HG03108 (cell line): ENCODE data around the gene TYW1.
"Not testable (repeated sequence)": the region's sequence is repeated elsewhere in the genome, so short reads cannot be mapped to it uniquely, and the experiment has no call there.

Source experiments
- ATAC-seq: cut with Tn5 transposase; IDR thresholded peaks from one replicate; pipeline ENCODE4 v1.9.1; 2021; ENCODE audit warnings: moderate library complexity; ENCODE audit not compliant: unreplicated experiment

The TYW1 gene

GRCh38 chr7:67229018-67229417 lies 232.4 kb downstream of the TYW1 start:
- not testable (repeated sequence) for ATAC-seq

GRCh38 chr7:67230029-67230428 lies 233.4 kb downstream of the TYW1 start:
- ATAC-seq: not testable (repeated sequence)

- ATAC-seq: not testable (repeated sequence)
Observed at GRCh38 chr7:67233506-67233905, 236.9 kb downstream of the TYW1 start.

GRCh38 chr7:67236216-67236615 lies 239.6 kb downstream of the TYW1 start:
- ATAC-seq: not testable (repeated sequence)

- not testable (repeated sequence) for ATAC-seq
Observed at GRCh38 chr7:67242871-67243270, 246.2 kb downstream of the TYW1 start.

- not testable (repeated sequence) for ATAC-seq
Observed at GRCh38 chr7:67248364-67248763, 251.7 kb downstream of the TYW1 start.

- no peak for ATAC-seq
Observed at GRCh38 chr7:67251986-67252558, 255.4 kb downstream of the TYW1 start.

- ATAC-seq: not testable (repeated sequence)
Observed at GRCh38 chr7:67255076-67255475, 258.4 kb downstream of the TYW1 start.

- ATAC-seq: not testable (repeated sequence)
Observed at GRCh38 chr7:67257779-67258178, 261.1 kb downstream of the TYW1 start.

GRCh38 chr7:67259363-67259762 lies 262.7 kb downstream of the TYW1 start:
- not testable (repeated sequence) for ATAC-seq

GRCh38 chr7:67260166-67260586 lies 263.5 kb downstream of the TYW1 start:
- not testable (repeated sequence) for ATAC-seq

GRCh38 chr7:67264000-67264399 lies 267.4 kb downstream of the TYW1 start:
- not testable (repeated sequence) for ATAC-seq

GRCh38 chr7:67266070-67266469 lies 269.4 kb downstream of the TYW1 start:
- not testable (repeated sequence) for ATAC-seq

GRCh38 chr7:67267914-67268313 lies 271.3 kb downstream of the TYW1 start:
- ATAC-seq: no peak

- ATAC-seq: not testable (repeated sequence)
Observed at GRCh38 chr7:67269916-67270315, 273.3 kb downstream of the TYW1 start.
